Measurements from ENCODE around the gene C16orf74.

GRCh38 chr16:85796599-85796998, 45.7 kb upstream of the C16orf74 start:
- no peak for TF ChIP-seq POLR2A (IDR thresholded peaks at IDR 0.05)
- no peak for TF ChIP-seq CTCF (IDR thresholded peaks at IDR 0.05)
